HG02885 (cell line): ENCODE results near the gene EXPH5.

Experiments used
- ATAC-seq: cut with Tn5 transposase; IDR thresholded peaks from one replicate; pipeline ENCODE4 v1.9.1; 2021; ENCODE audit warnings: mild to moderate bottlenecking; ENCODE audit not compliant: unreplicated experiment, poor library complexity

Gene EXPH5

GRCh38 chr11:108568195-108568858 is 25.2 kb downstream of the EXPH5 start:
- ATAC-seq = no peak

- no peak for ATAC-seq
These were observed 27.9 kb downstream of the EXPH5 start for GRCh38 chr11:108565653-108566052.

GRCh38 chr11:108562746-108563581 is 30.6 kb downstream of the EXPH5 start:
- ATAC-seq = no peak

DNA sequence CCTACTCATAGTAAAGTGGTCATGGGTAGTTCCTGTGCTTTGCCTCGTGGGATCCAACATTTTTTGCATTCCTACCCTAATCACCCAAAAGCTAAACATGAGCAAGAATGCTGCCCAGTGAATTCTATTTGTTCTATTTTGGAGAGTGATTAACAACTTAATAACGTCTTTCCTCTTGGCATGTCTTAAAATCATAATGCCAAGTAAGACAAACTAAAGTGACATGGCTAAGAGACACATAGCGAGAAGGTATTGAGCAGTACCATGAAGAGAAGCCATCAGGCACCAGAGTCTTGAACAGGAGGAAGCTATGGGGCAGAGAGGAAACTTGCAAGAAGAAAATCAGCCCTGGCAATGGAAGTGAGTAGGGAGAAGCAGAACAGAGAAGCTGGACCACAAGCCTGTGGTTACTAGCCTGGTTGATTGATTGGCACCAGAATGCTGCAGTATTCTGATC is 32.0 kb downstream of the EXPH5 start:
- ATAC-seq = no peak

DNA sequence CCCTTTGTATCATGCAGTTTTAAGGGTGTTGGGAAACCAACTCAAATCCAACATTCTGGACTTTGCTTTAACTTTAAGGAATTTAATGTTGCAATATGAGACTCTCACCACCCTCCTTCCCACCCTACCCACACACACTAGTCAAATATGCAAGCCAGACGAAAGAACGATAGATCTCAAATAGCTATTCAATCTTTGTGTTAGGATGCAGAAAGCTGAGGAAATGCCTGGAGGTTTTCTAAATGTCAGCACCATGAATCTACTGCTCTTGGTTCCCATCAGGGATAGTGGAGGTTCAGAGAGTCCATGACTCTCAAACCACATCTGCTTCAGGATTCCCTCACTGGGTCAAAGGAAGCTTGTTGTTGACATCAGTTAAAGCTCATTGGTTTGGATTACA is 33.7 kb downstream of the EXPH5 start:
- no peak for ATAC-seq

DNA sequence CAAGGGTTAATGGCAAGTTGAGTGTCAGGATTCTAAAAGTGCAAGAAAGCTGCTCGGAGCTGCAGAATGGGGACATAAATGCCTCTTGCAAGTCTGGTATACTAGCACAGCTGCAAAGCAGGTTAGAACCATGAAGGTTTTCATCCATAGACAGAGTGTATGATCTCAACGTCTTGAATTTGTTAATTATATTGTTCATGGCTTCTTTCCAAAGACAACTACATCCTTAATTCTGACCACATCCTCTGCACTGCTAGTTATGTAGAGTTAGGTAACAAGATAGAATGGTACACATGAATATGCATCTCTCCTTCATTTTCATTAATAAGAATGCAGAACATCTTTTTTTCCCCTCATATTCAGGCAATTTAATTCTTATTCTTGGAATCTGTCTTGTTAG is 34.2 kb downstream of the EXPH5 start:
- no peak for ATAC-seq

DNA sequence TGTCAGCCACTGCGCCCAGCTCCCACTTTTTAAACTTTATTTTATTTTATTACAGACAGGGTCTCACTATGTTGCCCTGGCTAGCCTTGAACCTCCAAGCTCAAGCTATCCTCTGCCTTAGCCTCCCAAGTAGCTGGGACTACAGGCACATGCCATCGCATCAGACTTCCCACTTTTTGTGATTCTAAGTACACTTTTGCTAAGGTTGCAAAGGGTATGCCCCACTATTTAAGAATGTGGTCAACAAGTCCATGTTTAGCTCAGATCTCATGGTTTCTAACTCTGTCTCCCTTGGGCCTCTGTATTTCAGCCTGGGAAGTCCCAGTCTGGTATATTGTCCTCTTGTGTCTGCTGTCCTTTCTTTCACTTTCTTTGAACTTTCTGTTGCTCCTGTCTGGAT is 35.3 kb downstream of the EXPH5 start:
- peak; percentile 84 for ATAC-seq

GRCh38 chr11:108556019-108556418 is 37.5 kb downstream of the EXPH5 start:
- no peak for ATAC-seq

- no peak for ATAC-seq
These were observed 41.7 kb downstream of the EXPH5 start for GRCh38 chr11:108551651-108552462.

DNA sequence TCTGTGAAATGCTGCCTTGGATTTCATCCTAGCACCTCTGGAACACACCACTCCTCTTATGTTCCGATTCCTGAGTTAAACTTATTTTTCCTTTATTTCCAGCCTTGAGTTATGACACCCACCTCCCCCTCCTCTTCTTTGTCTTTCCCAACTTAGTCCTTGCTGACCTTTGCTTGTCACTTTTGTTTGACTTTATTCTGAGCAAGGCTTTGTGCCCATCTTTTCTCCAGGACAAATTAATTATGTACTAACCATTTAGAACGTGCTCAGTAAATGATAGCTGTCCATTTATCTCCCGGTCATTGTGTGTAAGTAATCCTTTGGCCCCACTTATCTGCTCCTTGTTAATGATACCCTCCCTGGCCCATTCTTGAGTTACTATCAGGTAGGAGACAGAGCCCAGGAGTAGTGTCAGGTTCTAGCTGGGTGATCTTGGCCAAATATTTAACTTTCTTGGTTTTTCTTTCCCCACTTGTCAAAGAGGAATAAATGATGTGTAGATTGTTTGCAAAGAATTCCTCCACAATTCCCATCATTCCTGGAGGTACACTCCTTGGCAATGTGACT is 44.2 kb downstream of the EXPH5 start:
- ATAC-seq = no peak

DNA sequence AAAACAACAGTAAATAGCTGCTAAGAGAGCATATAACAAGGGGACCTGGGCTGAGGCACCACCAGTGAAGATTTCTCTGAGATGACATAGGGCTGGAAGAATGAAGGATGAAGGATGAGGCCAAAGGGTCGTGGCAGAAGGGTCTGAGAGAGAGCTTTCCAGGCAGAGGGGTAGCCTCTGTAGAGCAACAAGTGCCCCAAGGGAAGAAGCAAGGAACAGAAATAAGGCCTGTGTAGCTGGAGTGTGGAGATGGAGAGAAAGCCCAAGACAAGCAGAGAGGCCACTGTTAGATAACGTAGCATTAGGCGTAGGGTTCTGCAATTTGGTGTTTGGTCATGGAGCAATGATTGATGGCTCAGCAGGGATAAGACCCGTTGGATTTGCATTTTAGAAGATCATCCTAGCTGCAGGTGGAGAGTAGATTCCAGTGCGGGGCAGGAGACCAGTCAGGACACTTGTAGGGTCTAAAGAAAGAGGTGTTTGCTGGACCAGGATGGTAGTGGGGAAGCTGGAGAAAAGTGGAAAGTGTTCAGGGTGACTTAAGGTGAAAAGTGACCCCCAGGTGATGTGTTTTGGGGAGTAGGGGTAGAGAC is 47.6 kb downstream of the EXPH5 start:
- ATAC-seq = no peak

DNA sequence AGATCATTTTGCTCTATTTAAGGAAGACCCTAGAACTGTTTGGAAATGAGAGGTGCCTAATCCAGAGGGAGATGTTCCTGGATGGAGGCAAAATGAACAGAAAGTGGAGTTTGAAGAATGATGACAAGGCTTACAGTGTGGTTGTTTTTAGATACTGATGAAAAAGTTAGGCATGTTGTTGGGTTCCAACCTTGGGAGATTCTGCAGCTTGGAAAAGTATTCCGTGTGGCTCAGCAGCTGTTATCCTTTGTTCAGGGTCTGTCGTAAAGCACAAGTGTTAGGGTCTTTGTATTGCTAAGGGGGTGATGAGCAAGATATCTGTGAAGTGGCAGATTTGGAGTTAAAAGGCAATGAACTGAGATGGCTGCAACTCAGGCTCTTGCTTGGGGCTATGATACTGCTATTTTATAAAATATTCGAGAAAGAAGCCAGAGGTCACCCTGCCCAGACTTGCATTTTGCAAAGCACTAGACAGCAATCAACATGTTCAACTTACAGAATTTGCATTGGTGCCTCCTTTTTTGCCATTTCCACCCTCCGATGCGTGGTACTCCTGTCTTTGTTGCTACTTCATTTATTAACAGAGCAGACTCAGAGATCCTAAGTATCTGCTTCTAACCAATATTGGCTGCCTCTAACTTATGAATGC is 50.1 kb downstream of the EXPH5 start:
- ATAC-seq = no peak

GRCh38 chr11:108541531-108541930 is 52.0 kb downstream of the EXPH5 start:
- ATAC-seq = no peak

DNA sequence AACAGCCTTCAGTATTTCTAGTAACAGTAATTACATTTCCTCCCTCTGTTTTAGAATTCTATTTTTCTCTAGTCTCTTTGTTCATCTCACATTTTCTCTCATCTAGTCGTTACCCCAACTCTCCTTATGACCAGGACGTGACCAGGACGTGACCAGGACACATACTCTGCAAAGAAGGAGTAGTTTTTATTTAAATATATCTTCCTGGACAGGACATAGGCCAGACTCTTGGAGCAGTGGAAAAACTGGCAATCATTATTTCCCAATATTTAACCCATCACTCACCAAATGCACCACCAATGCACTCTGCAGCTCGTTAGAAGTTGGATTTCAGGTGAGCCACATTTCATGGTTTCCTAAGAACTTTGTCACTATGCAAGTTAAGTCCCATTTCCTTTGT is 55.1 kb downstream of the EXPH5 start:
- no peak for ATAC-seq

- no peak for ATAC-seq
These were observed 55.5 kb downstream of the EXPH5 start for GRCh38 chr11:108538022-108538424.

DNA sequence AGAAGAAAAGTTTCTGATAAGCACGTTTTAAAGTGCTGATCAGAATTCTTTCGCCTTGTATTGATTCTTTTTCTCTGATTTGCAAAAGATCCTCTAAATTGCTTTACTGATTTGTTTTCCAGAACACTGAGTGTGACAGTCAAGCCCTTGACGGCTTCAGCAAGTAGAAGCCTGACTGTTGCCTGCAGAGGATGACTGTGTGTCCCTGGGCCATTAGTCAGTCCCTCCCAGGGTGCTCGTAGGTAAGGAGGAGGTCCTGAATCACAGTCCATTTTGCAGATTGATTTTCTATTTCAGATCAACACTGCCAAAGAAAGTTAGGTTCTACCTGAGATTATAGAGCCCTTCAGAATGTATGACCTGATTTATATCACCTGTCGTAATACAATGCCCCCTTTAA is 56.8 kb downstream of the EXPH5 start:
- ATAC-seq = no peak

GRCh38 chr11:108535384-108535955 is 58.1 kb downstream of the EXPH5 start:
- no peak for ATAC-seq

DNA sequence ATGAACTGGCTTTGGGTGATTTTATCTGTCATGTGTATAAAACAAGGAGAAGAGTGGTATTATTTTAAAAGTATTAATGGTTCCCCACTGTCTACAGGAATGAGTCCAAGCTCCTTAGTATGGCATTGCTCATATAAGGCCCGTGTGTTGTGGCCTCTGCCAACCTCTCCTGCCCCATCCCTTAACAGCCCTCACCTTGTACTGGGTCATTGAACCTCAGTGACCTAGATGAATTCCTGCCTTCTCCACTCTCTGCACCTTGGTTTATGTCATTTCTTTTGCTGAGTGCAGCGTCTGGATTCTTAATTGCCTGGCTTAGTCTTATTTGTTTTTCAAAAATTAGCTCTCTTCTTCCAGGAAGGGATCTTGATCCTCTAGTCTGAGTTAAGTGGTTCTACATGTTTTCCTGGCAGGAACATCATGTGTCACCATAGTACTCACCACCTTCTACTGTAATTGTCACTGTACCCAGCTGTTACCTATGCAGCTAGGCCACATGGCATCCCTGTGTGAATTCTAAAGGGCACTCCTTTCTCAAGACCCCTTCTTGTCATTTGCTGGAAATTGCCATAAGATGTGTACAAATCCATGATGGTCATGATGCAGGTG is 59.2 kb downstream of the EXPH5 start:
- no peak for ATAC-seq

GRCh38 chr11:108530426-108530825 is 63.1 kb downstream of the EXPH5 start:
- no peak for ATAC-seq
